Kidney epithelial cell (primary cell): Measurements from ENCODE around the gene ZNF362. TPM values are rescaled to one million over a fixed set of nuclear protein-coding genes. Genes with fewer than 3 reads are reported as not detected.
"Not testable (repeated sequence)": the region's sequence is repeated elsewhere in the genome, so short reads cannot be mapped to it uniquely, and the experiment has no call there.

Experiments used
- DNase-seq: peaks from one replicate; pipeline ENCODE4 v3.0.0-alpha.2; 2010; ENCODE audit warnings: low read depth
- H3K27me3 ChIP-seq: 2 replicates; pipeline ENCODE4 v1.6.0; 2011; ENCODE audit warnings: low read length; ENCODE audit not compliant: control insufficient read depth, insufficient read depth
- H3K36me3 ChIP-seq: 2 replicates; pipeline ENCODE4 v1.5.1; 2011; ENCODE audit warnings: low read length; ENCODE audit not compliant: control insufficient read depth, insufficient read depth
- H3K4me3 ChIP-seq: 2 replicates; pipeline ENCODE4 v1.5.1; 2011; ENCODE audit warnings: low read depth, mild to moderate bottlenecking, control low read depth, low read length
- CTCF ChIP-seq: IDR thresholded peaks from 2 replicates; pipeline ENCODE4 v1.5.1; 2011; ENCODE audit warnings: mild to moderate bottlenecking, moderate library complexity, low read length, control low read depth, inconsistent platforms; ENCODE audit not compliant: insufficient read depth, poor library complexity, severe bottlenecking
- total RNA-seq: library from RNA; depleted of rRNA; stranded (reverse); fragments of >200 nt; gene quantifications from 2 replicates; pipeline ENCODE4 v1.2.3, GENCODE V29; 2015

The ZNF362 gene
- total RNA-seq, 1 donor from 2014 or later = 26.0 TPM

- H3K36me3 ChIP-seq = no peaks in the 10 kb centered on the region
- H3K4me3 ChIP-seq = no peak overlapping the region
- no peak for DNase-seq
- H3K27me3 ChIP-seq = peaks cover 7% of the 10 kb centered on the region
- TF ChIP-seq CTCF = no peak
These were observed 46.0 kb downstream of the ZNF362 start for GRCh38 chr1:33302325-33302724.

- no peak for TF ChIP-seq CTCF
- DNase-seq = no peak
- Histone ChIP-seq H3K36me3 (no peaks in the 10 kb centered on the region), H3K27me3 (peaks cover 7% of the 10 kb centered on the region), H3K4me3 (no peak overlapping the region)
These were observed 48.7 kb downstream of the ZNF362 start for GRCh38 chr1:33305016-33305415.

GRCh38 chr1:33305816-33306652 lies 49.7 kb downstream of the ZNF362 start:
- Histone ChIP-seq H3K4me3 (no peak overlapping the region), H3K36me3 (no peaks in the 10 kb centered on the region), H3K27me3 (peaks cover 7% of the 10 kb centered on the region)
- DNase-seq = no peak
- no peak for TF ChIP-seq CTCF

GRCh38 chr1:33306653-33307493 lies 50.6 kb downstream of the ZNF362 start:
- DNase-seq = no peak
- Histone ChIP-seq H3K27me3 (peaks cover 7% of the 10 kb centered on the region), H3K36me3 (no peaks in the 10 kb centered on the region), H3K4me3 (no peak overlapping the region)
- no peak for TF ChIP-seq CTCF

GRCh38 chr1:33307494-33307864 lies 51.2 kb downstream of the ZNF362 start:
- TF ChIP-seq CTCF = no peak
- no peak for DNase-seq

GRCh38 chr1:33309351-33309750 lies 53.1 kb downstream of the ZNF362 start:
- not testable (repeated sequence) for H3K4me3 ChIP-seq, H3K27me3 ChIP-seq, H3K36me3 ChIP-seq, DNase-seq

More at GRCh38 chr1:33307494-33307864, 51.2 kb downstream of the ZNF362 start:
- Histone ChIP-seq H3K36me3 (no peaks in the 10 kb centered on the region), H3K27me3 (peaks cover 7% of the 10 kb centered on the region), H3K4me3 (no peak overlapping the region)
